IMR-90 (cell line): ENCODE measurements around the gene ITPKB. TPM values are rescaled to one million over a fixed set of nuclear protein-coding genes. Genes with fewer than 3 reads are reported as not detected.

Source experiments
- ATAC-seq: fragments of 200-7000 bp; cut with Tn5 transposase; 2 replicates; pipeline ENCODE4 v1.9.1; 2020; ENCODE audit warnings: low read depth, mild to moderate bottlenecking, moderate library complexity
- BruUV-seq: library from RNA; stranded (reverse); fragments of 400-500 nt; replicated peaks from 2 replicates; lab custom pipeline; 2021; lab: Mats Ljungman, UMichigan
- CTCF ChIA-PET: fragments of 300-600 bp; formaldehyde crosslinking; extraction: SDS; loops from one replicate; lab custom pipeline; 2021; ENCODE audit warnings: antibody characterized with exemption; lab: Yijun Ruan, JAX
- POLR2A ChIA-PET: fragments of 300-600 bp; sonication (Branson Sonifier 250); formaldehyde crosslinking; loops from one replicate; lab custom pipeline; 2022; ENCODE audit warnings: antibody characterized with exemption; ENCODE audit not compliant: unreplicated experiment; lab: Charles Lee
- DNase-seq: peaks from one replicate; pipeline ENCODE4 v3.0.0; 2013
- H2AFZ ChIP-seq: replicated peaks from 2 replicates; pipeline ENCODE3; 2013; ENCODE audit warnings: low read length, mild to moderate bottlenecking; ENCODE audit not compliant: poor library complexity
- H2AK5ac ChIP-seq: 2 replicates; pipeline ENCODE4 v1.6.1; 2013; ENCODE audit warnings: low read depth, low read length, inconsistent platforms
- H2AK9ac ChIP-seq: replicated peaks from 2 replicates; pipeline ENCODE3; 2013; ENCODE audit warnings: mild to moderate bottlenecking, low read depth, low read length, moderate library complexity; ENCODE audit not compliant: poor library complexity
- H2BK120ac ChIP-seq: 2 replicates; pipeline ENCODE4 v1.6.1; 2013; ENCODE audit warnings: low read depth, low read length, inconsistent platforms
- H2BK15ac ChIP-seq: 3 replicates; pipeline ENCODE4 v1.6.1; 2013; ENCODE audit warnings: low read depth, low read length, inconsistent platforms
- H2BK20ac ChIP-seq: 2 replicates; pipeline ENCODE4 v1.6.1; 2013; ENCODE audit warnings: low read depth, mild to moderate bottlenecking, inconsistent platforms, low read length, moderate library complexity
- H2BK5ac ChIP-seq: 2 replicates; pipeline ENCODE4 v1.6.1; 2013; ENCODE audit warnings: mild to moderate bottlenecking, low read depth, low read length, inconsistent platforms; ENCODE audit not compliant: poor library complexity, severe bottlenecking
- H3K14ac ChIP-seq: replicated peaks from 2 replicates; pipeline ENCODE4 v1.6.1; 2013; ENCODE audit warnings: low read depth, low read length, inconsistent platforms
- H3K18ac ChIP-seq: 2 replicates; pipeline ENCODE4 v1.6.1; 2013; ENCODE audit warnings: low read depth, low read length, control low read depth
- H3K23ac ChIP-seq: 2 replicates; pipeline ENCODE4 v1.6.1; 2013; ENCODE audit warnings: low read depth, low read length, inconsistent platforms
- H3K27ac ChIP-seq: 2 replicates; pipeline ENCODE4 v1.5.1; 2013; ENCODE audit warnings: mild to moderate bottlenecking, control low read depth, low read length; ENCODE audit not compliant: insufficient read depth
- H3K27me3 ChIP-seq: 2 replicates; pipeline ENCODE4 v1.6.1; 2013; ENCODE audit warnings: low read length; ENCODE audit not compliant: control insufficient read depth, insufficient read depth
- H3K36me3 ChIP-seq: 2 replicates; pipeline ENCODE4 v1.6.1; 2013; ENCODE audit warnings: low read length, mixed read lengths; ENCODE audit not compliant: control insufficient read depth, insufficient read depth
- H3K4ac ChIP-seq: 2 replicates; pipeline ENCODE4 v1.6.1; 2013; ENCODE audit warnings: low read depth, low read length, inconsistent platforms
- H3K4me1 ChIP-seq: 2 replicates; pipeline ENCODE4 v1.6.1; 2013; ENCODE audit warnings: low read length, mixed read lengths; ENCODE audit not compliant: control insufficient read depth, insufficient read depth
- H3K4me2 ChIP-seq: 2 replicates; pipeline ENCODE4 v1.6.1; 2013; ENCODE audit warnings: low read depth, mild to moderate bottlenecking, control low read depth, low read length, moderate library complexity
- H3K4me3 ChIP-seq: 2 replicates; pipeline ENCODE4 v1.5.1; 2013; ENCODE audit warnings: low read depth, mild to moderate bottlenecking, control low read depth, low read length, moderate library complexity; ENCODE audit not compliant: insufficient read depth
- H3K56ac ChIP-seq: 2 replicates; pipeline ENCODE4 v1.6.1; 2013; ENCODE audit warnings: low read length, inconsistent platforms; ENCODE audit not compliant: insufficient read depth; ENCODE audit errors: extremely low read depth
- H3K79me1 ChIP-seq, 2 experiments: 2 replicates each; pipeline ENCODE4 v1.6.1; 2013; ENCODE audit warnings: low read length in 2 of 2, inconsistent platforms in 1 of 2, low read depth in 1 of 2
- H3K9ac ChIP-seq: 2 replicates; pipeline ENCODE4 v1.6.1; 2013; ENCODE audit warnings: low read depth, low read length, control low read depth
- H3K9me1 ChIP-seq: 2 replicates; pipeline ENCODE4 v1.6.1; 2013; ENCODE audit warnings: low read length, inconsistent platforms; ENCODE audit not compliant: insufficient read depth
- H3K9me3 ChIP-seq: 2 replicates; pipeline ENCODE4 v1.6.1; 2013; ENCODE audit warnings: low read length; ENCODE audit not compliant: control insufficient read depth, insufficient read depth
- H4K20me1 ChIP-seq: 2 replicates; pipeline ENCODE4 v1.6.1; 2013; ENCODE audit warnings: low read length, inconsistent platforms; ENCODE audit not compliant: insufficient read depth
- H4K5ac ChIP-seq: 2 replicates; pipeline ENCODE4 v1.6.1; 2013; ENCODE audit warnings: mild to moderate bottlenecking, low read depth, low read length, control low read depth
- H4K8ac ChIP-seq, 2 experiments: 2 replicates each; pipeline ENCODE4 v1.6.1; 2013; ENCODE audit warnings: low read depth in 2 of 2, low read length in 2 of 2, control low read depth in 1 of 2, inconsistent platforms in 1 of 2
- H4K91ac ChIP-seq: 2 replicates; pipeline ENCODE4 v1.6.1; 2013; ENCODE audit warnings: low read depth, low read length, inconsistent platforms; ENCODE audit not compliant: insufficient read depth
- CEBPB ChIP-seq: IDR thresholded peaks from 2 replicates; pipeline ENCODE4 v1.6.1; 2012; ENCODE audit warnings: low read depth, low read length, improper control_type of control experiment
- RFX5 ChIP-seq: IDR thresholded peaks from 2 replicates; pipeline ENCODE4 v1.8.0; 2012; ENCODE audit warnings: low read depth, mild to moderate bottlenecking, low read length, moderate library complexity
- WGBS, 2 experiments: methylation state at CpG; one replicate each; pipeline versions ENCODE4 v1.1.5 to v1.1.7; 2013; ENCODE audit warnings: missing lambda C conversion rate in 2 of 2; ENCODE audit not compliant: insufficient read length in 1 of 2; ENCODE audit errors: extremely low coverage in 2 of 2; 5-methylcytosine and 5-hydroxymethylcytosine counted together
- dilution Hi-C: fragments of 300-500 bp; cut with HindIII; formaldehyde crosslinking; loops from one replicate; pipeline ENCODE4 v1.14.3; 2018; ENCODE audit warnings: low sequenced_read_pairs; ENCODE audit not compliant: unreplicated experiment
- in situ Hi-C: fragments of 300-500 bp; cut with MboI; formaldehyde crosslinking; loops from 3 replicates; pipeline ENCODE4 v1.14.3; 2019; ENCODE audit warnings: low sequenced_read_pairs, inconsistent platforms, mixed read lengths
- intact Hi-C: fragments of 100-400 bp; cut with micrococcal nuclease; formaldehyde crosslinking; loops from 2 replicates; pipeline ENCODE4 v1.10.0; 2022
- polyA plus RNA-seq, 3 experiments: library from polyadenylated mRNA; depleted of rRNA; stranded (reverse); fragments of >200 nt; gene quantifications; 2 replicates each; pipeline ENCODE4 v1.2.3, GENCODE V29; 2012; ENCODE audit warnings: low replicate concordance in 1 of 3
- total RNA-seq: library from RNA; depleted of rRNA; stranded (reverse); fragments of >200 nt; gene quantifications from 2 replicates; pipeline ENCODE4 v1.2.3, GENCODE V29; 2012

The ITPKB gene
- total and polyA plus RNA-seq, 2 of the 4 experiments (the other 2 are of a cell fraction) = 0.72 to 1.4 TPM

GRCh38 chr1:226702318-226702956, 36.6 kb downstream of the ITPKB start:
- H3K18ac ChIP-seq = 0 out of 2 replicates have a peak overlapping the region, but pooled peaks have one; percentile 6
- no peak overlapping the region for H3K14ac ChIP-seq
- no peaks in the 10 kb centered on the region for H3K36me3 ChIP-seq
- dilution Hi-C loops (no loop called here), intact Hi-C loops (loop anchor here (1.0 to 2.0 kb wide), 3 partner anchors 36 to 119 kb away; partner anchors contain the start of gene ITPKB), in situ Hi-C loops (no loop called here)
- H3K79me1 ChIP-seq = no peaks in the 10 kb centered on the region; a peak in 1 of 4 replicates
- TF ChIP-seq RFX5 (no peak), CEBPB (peak; percentile 72)
- no peaks in the 10 kb centered on the region for H4K20me1 ChIP-seq
- H3K4me1 ChIP-seq = peaks cover 6% of the 10 kb centered on the region
- ChIA-PET CTCF (interaction anchor here (1.1 kb wide), 1 partner anchor 11 kb away, joined by 7 read pairs; no protein-coding TSS in a partner anchor), POLR2A (no interaction called here)
- peak overlapping the region; percentile 63 for H2BK120ac ChIP-seq
- no peak overlapping the region for H3K23ac ChIP-seq
- ATAC-seq = peak; percentile 56
- no peak overlapping the region for H3K56ac ChIP-seq
- H2BK15ac ChIP-seq = peak overlapping the region; percentile 11; the same call in 1 of the 3 replicates
- H3K4ac ChIP-seq = peak overlapping the region; percentile 10
- H2AK9ac ChIP-seq = no peak overlapping the region
- peak overlapping the region; percentile 52; the same call in 1 of the 2 replicates for H3K4me3 ChIP-seq
- H3K27ac ChIP-seq = peak overlapping the region; percentile 92; the same call in 1 of the 2 replicates
- peak overlapping the region; percentile 24; the same call in 1 of the 2 replicates for H3K9ac ChIP-seq
- H2AFZ ChIP-seq = no peak overlapping the region
- H2BK20ac ChIP-seq = peak overlapping the region; percentile 1; the same call in 1 of the 2 replicates
- peak overlapping the region; percentile 84 for H3K4me2 ChIP-seq
- H3K9me1 ChIP-seq = 0 out of 2 replicates have a peak, but pooled peaks cover 2% of the 10 kb centered on the region
- peak overlapping the region; percentile 18; the same call in 1 of the 2 replicates for H2AK5ac ChIP-seq
- no peaks in the 10 kb centered on the region for H3K9me3 ChIP-seq
- peak overlapping the region in 1 of 2 experiments; percentile 92; a peak in 3 of 4 replicates for H4K8ac ChIP-seq
- no TSS peak for BruUV-seq
- no peaks in the 10 kb centered on the region for H3K27me3 ChIP-seq
- peak overlapping the region; percentile 29 for H4K91ac ChIP-seq
- peak; percentile 88 for DNase-seq
- WGBS, 2 experiments = no CpG with 5 or more reads among the region's 12 CpGs
- H2BK5ac ChIP-seq = peak overlapping the region; percentile 92
- H4K5ac ChIP-seq = no peak overlapping the region
